Measurements from ENCODE around the gene ACYP1. TPM values are rescaled to one million over a fixed set of nuclear protein-coding genes. Genes with fewer than 3 reads are reported as not detected.
A peak's percentile ranks its signal among the peaks of the same experiment; 100 is the strongest.

Gene ACYP1
- total and polyA plus RNA-seq, 2 of the 13 experiments (the other 11 are each of a cell fraction or from before 2014, with no cell fraction given): 9.7 to 22.4 TPM

DNA sequence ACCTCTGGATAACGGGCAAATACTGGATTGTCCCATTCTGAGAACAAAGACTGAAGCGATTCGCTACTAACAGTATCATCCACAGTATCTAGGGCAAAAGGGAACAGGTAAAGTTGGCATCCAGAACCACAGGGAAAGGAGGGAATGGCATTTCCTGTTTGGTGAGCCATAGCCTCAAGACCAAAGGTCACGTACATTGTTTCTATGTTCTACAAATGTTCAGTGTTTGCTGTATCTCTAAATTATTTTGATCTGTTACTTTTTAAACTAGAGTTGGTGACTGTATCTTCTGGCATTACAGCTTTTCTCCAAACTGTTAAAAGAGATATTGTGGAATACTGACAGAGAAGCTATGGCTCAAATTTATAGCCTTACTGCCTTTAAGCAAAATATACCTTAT, 22.2 kb downstream of the ACYP1 start (continued):
- TF ChIP-seq, protein P1, sequence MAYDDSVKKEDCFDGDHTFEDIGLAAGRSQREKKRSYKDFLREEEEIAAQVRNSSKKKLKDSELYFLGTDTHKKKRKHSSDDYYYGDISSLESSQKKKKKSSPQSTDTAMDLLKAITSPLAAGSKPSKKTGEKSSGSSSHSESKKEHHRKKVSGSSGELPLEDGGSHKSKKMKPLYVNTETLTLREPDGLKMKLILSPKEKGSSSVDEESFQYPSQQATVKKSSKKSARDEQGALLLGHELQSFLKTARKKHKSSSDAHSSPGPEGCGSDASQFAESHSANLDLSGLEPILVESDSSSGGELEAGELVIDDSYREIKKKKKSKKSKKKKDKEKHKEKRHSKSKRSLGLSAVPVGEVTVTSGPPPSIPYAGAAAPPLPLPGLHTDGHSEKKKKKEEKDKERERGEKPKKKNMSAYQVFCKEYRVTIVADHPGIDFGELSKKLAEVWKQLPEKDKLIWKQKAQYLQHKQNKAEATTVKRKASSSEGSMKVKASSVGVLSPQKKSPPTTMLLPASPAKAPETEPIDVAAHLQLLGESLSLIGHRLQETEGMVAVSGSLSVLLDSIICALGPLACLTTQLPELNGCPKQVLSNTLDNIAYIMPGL (CRISPR knock-in tag; IDR thresholded peaks at IDR 0.05; ENCODE audit: borderline replicate concordance in 1 of 2, low read depth in 1 of 2): no peak
- peak; percentile 72; the same call in 1 of the 2 replicates for TF ChIP-seq SOX5 (CRISPR knock-in tag; IDR thresholded peaks at IDR 0.05; ENCODE audit: borderline replicate concordance)
- TF ChIP-seq FOXA3 (CRISPR knock-in tag; IDR thresholded peaks at IDR 0.05): peak; percentile 52; the same call in 1 of the 2 replicates
- 0 out of 2 replicates have a peak, but pooled peaks have one; percentile 17 for TF ChIP-seq ZNF12 (CRISPR knock-in tag; IDR thresholded peaks at IDR 0.05)
- no peak for TF ChIP-seq SNRNP70 (IDR thresholded peaks at IDR 0.05; ENCODE audit: low read depth, low read length)
- peak; percentile 27; the same call in 1 of the 2 replicates for TF ChIP-seq YEATS4 (CRISPR knock-in tag; IDR thresholded peaks at IDR 0.05; ENCODE audit: borderline replicate concordance)
- TF ChIP-seq RXRB (CRISPR knock-in tag; IDR thresholded peaks at IDR 0.05; ENCODE audit: borderline replicate concordance): peak; percentile 95
- TF ChIP-seq GATAD2A (CRISPR knock-in tag; IDR thresholded peaks at IDR 0.05): peak; percentile 72
- TF ChIP-seq SOX6 (IDR thresholded peaks at IDR 0.05): no peak
- peak; percentile 54 for TF ChIP-seq SOX6 (CRISPR knock-in tag; IDR thresholded peaks at IDR 0.05)
- TF ChIP-seq ZNF34 (CRISPR knock-in tag; IDR thresholded peaks at IDR 0.05; ENCODE audit: borderline replicate concordance): 0 out of 2 replicates have a peak, but pooled peaks have one; percentile 52
- TF ChIP-seq SAP130 (CRISPR knock-in tag; IDR thresholded peaks at IDR 0.05; ENCODE audit: low read depth): peak; percentile 68
- TF ChIP-seq ARID4A (CRISPR knock-in tag; IDR thresholded peaks at IDR 0.05; ENCODE audit: borderline replicate concordance): no peak
- TF ChIP-seq NCOA2 (CRISPR knock-in tag; IDR thresholded peaks at IDR 0.05): peak; percentile 31; the same call in 1 of the 2 replicates
- TF ChIP-seq KLF15 (CRISPR knock-in tag; IDR thresholded peaks at IDR 0.05; ENCODE audit: borderline replicate concordance): no peak
- TF ChIP-seq, protein P2, sequence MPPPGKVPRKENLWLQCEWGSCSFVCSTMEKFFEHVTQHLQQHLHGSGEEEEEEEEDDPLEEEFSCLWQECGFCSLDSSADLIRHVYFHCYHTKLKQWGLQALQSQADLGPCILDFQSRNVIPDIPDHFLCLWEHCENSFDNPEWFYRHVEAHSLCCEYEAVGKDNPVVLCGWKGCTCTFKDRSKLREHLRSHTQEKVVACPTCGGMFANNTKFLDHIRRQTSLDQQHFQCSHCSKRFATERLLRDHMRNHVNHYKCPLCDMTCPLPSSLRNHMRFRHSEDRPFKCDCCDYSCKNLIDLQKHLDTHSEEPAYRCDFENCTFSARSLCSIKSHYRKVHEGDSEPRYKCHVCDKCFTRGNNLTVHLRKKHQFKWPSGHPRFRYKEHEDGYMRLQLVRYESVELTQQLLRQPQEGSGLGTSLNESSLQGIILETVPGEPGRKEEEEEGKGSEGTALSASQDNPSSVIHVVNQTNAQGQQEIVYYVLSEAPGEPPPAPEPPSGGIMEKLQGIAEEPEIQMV (CRISPR knock-in tag; IDR thresholded peaks at IDR 0.05; ENCODE audit: low read depth): no peak
- TF ChIP-seq, protein P3, sequence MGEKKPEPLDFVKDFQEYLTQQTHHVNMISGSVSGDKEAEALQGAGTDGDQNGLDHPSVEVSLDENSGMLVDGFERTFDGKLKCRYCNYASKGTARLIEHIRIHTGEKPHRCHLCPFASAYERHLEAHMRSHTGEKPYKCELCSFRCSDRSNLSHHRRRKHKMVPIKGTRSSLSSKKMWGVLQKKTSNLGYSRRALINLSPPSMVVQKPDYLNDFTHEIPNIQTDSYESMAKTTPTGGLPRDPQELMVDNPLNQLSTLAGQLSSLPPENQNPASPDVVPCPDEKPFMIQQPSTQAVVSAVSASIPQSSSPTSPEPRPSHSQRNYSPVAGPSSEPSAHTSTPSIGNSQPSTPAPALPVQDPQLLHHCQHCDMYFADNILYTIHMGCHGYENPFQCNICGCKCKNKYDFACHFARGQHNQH (CRISPR knock-in tag; IDR thresholded peaks at IDR 0.05): peak; percentile 31; the same call in 1 of the 2 replicates
- TF ChIP-seq EP300 (IDR thresholded peaks at IDR 0.05; ENCODE audit: low read depth in 2 of 2, low read length in 2 of 2): peak in 1 of 2 experiments; percentile 27; a peak in 1 of 4 replicates
- TF ChIP-seq EP300 (CRISPR knock-in tag; IDR thresholded peaks at IDR 0.05; ENCODE audit: borderline replicate concordance): peak; percentile 14; the same call in 1 of the 2 replicates

All from HepG2 (cell line).